ENCODE results near the gene KREMEN1. TPM values are rescaled to one million over a fixed set of nuclear protein-coding genes. Genes with fewer than 3 reads are reported as not detected.

KREMEN1 gene
- total RNA-seq, 1 experiment from 2014 or later, result 31.9 TPM

DNA sequence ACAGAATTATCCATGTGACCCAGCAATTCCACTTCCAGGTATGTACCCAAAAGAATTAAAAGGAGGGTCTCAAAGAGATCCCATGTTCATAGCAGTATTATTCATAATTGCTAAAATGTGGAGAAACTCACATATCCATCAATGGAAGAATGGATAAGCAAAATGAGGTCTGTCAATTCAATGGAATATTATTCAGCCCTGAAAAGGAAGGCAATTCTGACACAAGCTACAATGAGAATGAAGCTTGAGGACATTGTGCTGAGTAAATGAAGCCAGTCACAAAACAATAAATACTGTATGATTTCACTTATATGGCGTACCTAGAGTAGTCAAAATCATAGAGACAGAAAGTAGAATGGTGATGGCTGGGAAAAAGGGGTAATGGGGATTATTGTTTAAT, 113.5 kb downstream of the KREMEN1 start:
- no peak overlapping the region for H3K4me3 ChIP-seq (replicated peaks in 1 of 2; ENCODE audit: low read depth in 1 of 2, low read length in 2 of 2)
- no peaks in the 10 kb centered on the region for H3K9me3 ChIP-seq (ENCODE audit: control insufficient read depth in 1 of 2, insufficient read depth in 1 of 2, low read depth in 1 of 2, low read length in 2 of 2)
- no peaks in the 10 kb centered on the region for H3K36me3 ChIP-seq (ENCODE audit: control insufficient read depth in 1 of 2, insufficient read depth in 2 of 2, low read length in 2 of 2)
- no peak overlapping the region for H3K4me2 ChIP-seq (ENCODE audit: low read length)
- no peaks in the 10 kb centered on the region for H3K79me2 ChIP-seq (ENCODE audit: insufficient read depth, low read length)
- ATAC-seq, result no peak
- BruUV-seq (replicated peaks), result no TSS peak
- intact Hi-C loops (cut with micrococcal nuclease), result no loop called here
- H3K27ac ChIP-seq (ENCODE audit: low read depth, low read length), result no peak overlapping the region
- H4K20me1 ChIP-seq (ENCODE audit: insufficient read depth), result no peaks in the 10 kb centered on the region
- H3K9me2 ChIP-seq (ENCODE audit: insufficient read depth), result no peaks in the 10 kb centered on the region
- no peak overlapping the region for H2AFZ ChIP-seq (ENCODE audit: low read depth, low read length, poor library complexity, severe bottlenecking)
- no peak for TF ChIP-seq SIN3A (IDR thresholded peaks at IDR 0.05; ENCODE audit: low read depth)
- TF ChIP-seq, protein P1, sequence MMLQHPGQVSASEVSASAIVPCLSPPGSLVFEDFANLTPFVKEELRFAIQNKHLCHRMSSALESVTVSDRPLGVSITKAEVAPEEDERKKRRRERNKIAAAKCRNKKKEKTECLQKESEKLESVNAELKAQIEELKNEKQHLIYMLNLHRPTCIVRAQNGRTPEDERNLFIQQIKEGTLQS (IDR thresholded peaks at IDR 0.05), result no peak
- DNase-seq (ENCODE audit: low read depth, low spot score), result no peak
- no peaks in the 10 kb centered on the region for H3K4me1 ChIP-seq (ENCODE audit: control insufficient read depth in 1 of 2, insufficient read depth in 2 of 2, low read length in 2 of 2)
- no peaks in the 10 kb centered on the region for H3K27me3 ChIP-seq (ENCODE audit: insufficient read depth, low read length)
- H3K9ac ChIP-seq (ENCODE audit: low read length), result no peak overlapping the region
- RAD21 ChIA-PET (ENCODE audit: low non-redundant PET in 1 of 2, low total read pairs in 2 of 2, uncharacterized antibody in 2 of 2, unreplicated experiment in 2 of 2), result no interaction called here
- CTCF ChIA-PET, result no interaction called here
- POLR2A ChIA-PET, result no interaction called here

DNA sequence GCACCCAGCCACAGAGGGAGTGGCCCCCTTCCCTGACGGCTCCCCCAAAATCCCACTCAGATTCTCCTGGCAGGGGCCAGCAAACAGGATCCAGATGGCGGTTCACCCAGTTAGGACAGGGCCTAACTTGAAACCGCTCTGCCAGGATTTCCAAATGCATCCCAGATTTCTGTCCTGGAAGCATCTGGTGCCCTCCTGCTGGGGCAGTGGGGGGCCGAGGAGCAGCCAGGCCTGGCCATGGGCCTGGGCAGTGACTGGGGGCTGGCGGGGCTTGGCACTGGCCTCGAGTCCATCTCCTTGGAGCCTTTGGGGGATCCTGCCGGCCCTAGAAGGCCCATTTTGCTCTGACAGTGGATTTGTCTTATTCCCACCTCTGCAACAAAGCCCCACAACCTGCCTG, 115.0 kb downstream of the KREMEN1 start:
- Histone ChIP-seq H3K9me2 (ENCODE audit: insufficient read depth) (no peaks in the 10 kb centered on the region), H3K9ac (ENCODE audit: low read length) (no peak overlapping the region), H3K79me2 (ENCODE audit: insufficient read depth, low read length) (no peaks in the 10 kb centered on the region), H3K4me1 (ENCODE audit: control insufficient read depth in 1 of 2, insufficient read depth in 2 of 2, low read length in 2 of 2) (no peaks in the 10 kb centered on the region), H3K27ac (ENCODE audit: low read depth, low read length) (no peak overlapping the region), H3K27me3 (ENCODE audit: insufficient read depth, low read length) (no peaks in the 10 kb centered on the region), H3K36me3 (ENCODE audit: control insufficient read depth in 1 of 2, insufficient read depth in 2 of 2, low read length in 2 of 2) (no peaks in the 10 kb centered on the region), H4K20me1 (ENCODE audit: insufficient read depth) (no peaks in the 10 kb centered on the region), H2AFZ (ENCODE audit: low read depth, low read length, poor library complexity, severe bottlenecking) (no peak overlapping the region), H3K9me3 (ENCODE audit: control insufficient read depth in 1 of 2, insufficient read depth in 1 of 2, low read depth in 1 of 2, low read length in 2 of 2) (no peaks in the 10 kb centered on the region), H3K4me3 (replicated peaks in 1 of 2; ENCODE audit: low read depth in 1 of 2, low read length in 2 of 2) (no peak overlapping the region), H3K4me2 (ENCODE audit: low read length) (no peak overlapping the region)
- BruUV-seq (replicated peaks), result no TSS peak
- CTCF ChIA-PET, result no interaction called here
- intact Hi-C loops (cut with micrococcal nuclease), result no loop called here
- RAD21 ChIA-PET (ENCODE audit: low non-redundant PET in 1 of 2, low total read pairs in 2 of 2, uncharacterized antibody in 2 of 2, unreplicated experiment in 2 of 2), result no interaction called here
- ATAC-seq, result no peak
- no peak for DNase-seq (ENCODE audit: low read depth, low spot score)
- POLR2A ChIA-PET, result no interaction called here
- TF ChIP-seq CBX3 (IDR thresholded peaks at IDR 0.05; ENCODE audit: low read depth), result no peak
- TF ChIP-seq TCF7L2 (IDR thresholded peaks at IDR 0.05; ENCODE audit: borderline replicate concordance, extremely low read depth, insufficient read depth, insufficient read length), result no peak
- TF ChIP-seq POLR2A (IDR thresholded peaks at IDR 0.05; ENCODE audit: borderline replicate concordance, extremely low read depth, insufficient read depth, insufficient read length), result no peak
- no peak for TF ChIP-seq FOSL1 (IDR thresholded peaks at IDR 0.05; ENCODE audit: low read depth)
- TF ChIP-seq EZH2 (IDR thresholded peaks at IDR 0.05), result no peak
- TF ChIP-seq SIN3A (IDR thresholded peaks at IDR 0.05; ENCODE audit: low read depth), result no peak
- TF ChIP-seq, protein P2, sequence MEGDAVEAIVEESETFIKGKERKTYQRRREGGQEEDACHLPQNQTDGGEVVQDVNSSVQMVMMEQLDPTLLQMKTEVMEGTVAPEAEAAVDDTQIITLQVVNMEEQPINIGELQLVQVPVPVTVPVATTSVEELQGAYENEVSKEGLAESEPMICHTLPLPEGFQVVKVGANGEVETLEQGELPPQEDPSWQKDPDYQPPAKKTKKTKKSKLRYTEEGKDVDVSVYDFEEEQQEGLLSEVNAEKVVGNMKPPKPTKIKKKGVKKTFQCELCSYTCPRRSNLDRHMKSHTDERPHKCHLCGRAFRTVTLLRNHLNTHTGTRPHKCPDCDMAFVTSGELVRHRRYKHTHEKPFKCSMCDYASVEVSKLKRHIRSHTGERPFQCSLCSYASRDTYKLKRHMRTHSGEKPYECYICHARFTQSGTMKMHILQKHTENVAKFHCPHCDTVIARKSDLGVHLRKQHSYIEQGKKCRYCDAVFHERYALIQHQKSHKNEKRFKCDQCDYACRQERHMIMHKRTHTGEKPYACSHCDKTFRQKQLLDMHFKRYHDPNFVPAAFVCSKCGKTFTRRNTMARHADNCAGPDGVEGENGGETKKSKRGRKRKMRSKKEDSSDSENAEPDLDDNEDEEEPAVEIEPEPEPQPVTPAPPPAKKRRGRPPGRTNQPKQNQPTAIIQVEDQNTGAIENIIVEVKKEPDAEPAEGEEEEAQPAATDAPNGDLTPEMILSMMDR (IDR thresholded peaks at IDR 0.05 in 2 of 3, conservative IDR thresholded peaks at IDR 0.05 in 1 of 3; ENCODE audit: borderline replicate concordance in 1 of 3, insufficient read depth in 1 of 3, low read depth in 2 of 3, low read length in 2 of 3), result no peak
- no peak for TF ChIP-seq EGR1 (IDR thresholded peaks at IDR 0.05; ENCODE audit: low read depth)
- TF ChIP-seq POLR2AphosphoS5 (IDR thresholded peaks at IDR 0.05; ENCODE audit: low read depth, low read length), result no peak
- no peak for TF ChIP-seq YY1 (IDR thresholded peaks at IDR 0.05; ENCODE audit: extremely low read depth, insufficient replicate concordance, low read depth, low read length)
- no peak for TF ChIP-seq EZH2phosphoT487 (IDR thresholded peaks at IDR 0.05; ENCODE audit: borderline replicate concordance)
- no peak for TF ChIP-seq ZNF274 (IDR thresholded peaks at IDR 0.05; ENCODE audit: low read depth, low read length)
- TF ChIP-seq SP1 (IDR thresholded peaks at IDR 0.05; ENCODE audit: low read depth), result no peak
- TF ChIP-seq, protein P1 (IDR thresholded peaks at IDR 0.05), result no peak
- no peak for TF ChIP-seq ZFX (IDR thresholded peaks at IDR 0.05)
- TF ChIP-seq CEBPB (IDR thresholded peaks at IDR 0.05; ENCODE audit: low read depth), result no peak
- TF ChIP-seq, protein P3, sequence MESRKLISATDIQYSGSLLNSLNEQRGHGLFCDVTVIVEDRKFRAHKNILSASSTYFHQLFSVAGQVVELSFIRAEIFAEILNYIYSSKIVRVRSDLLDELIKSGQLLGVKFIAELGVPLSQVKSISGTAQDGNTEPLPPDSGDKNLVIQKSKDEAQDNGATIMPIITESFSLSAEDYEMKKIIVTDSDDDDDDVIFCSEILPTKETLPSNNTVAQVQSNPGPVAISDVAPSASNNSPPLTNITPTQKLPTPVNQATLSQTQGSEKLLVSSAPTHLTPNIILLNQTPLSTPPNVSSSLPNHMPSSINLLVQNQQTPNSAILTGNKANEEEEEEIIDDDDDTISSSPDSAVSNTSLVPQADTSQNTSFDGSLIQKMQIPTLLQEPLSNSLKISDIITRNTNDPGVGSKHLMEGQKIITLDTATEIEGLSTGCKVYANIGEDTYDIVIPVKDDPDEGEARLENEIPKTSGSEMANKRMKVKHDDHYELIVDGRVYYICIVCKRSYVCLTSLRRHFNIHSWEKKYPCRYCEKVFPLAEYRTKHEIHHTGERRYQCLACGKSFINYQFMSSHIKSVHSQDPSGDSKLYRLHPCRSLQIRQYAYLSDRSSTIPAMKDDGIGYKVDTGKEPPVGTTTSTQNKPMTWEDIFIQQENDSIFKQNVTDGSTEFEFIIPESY (IDR thresholded peaks at IDR 0.05; ENCODE audit: extremely low read depth, insufficient replicate concordance, low read length), result no peak
- TF ChIP-seq RAD21 (IDR thresholded peaks at IDR 0.05; ENCODE audit: low read depth), result no peak
- TF ChIP-seq JUND (IDR thresholded peaks at IDR 0.05), result no peak
